ENCODE data around the gene PTK6.

- TF ChIP-seq CTCF (IDR thresholded peaks at IDR 0.05 in 4 of 5, conservative IDR thresholded peaks at IDR 0.05 in 1 of 5) (no peak), POLR2A (IDR thresholded peaks at IDR 0.05) (no peak)
Measured at GRCh38 chr20:63492982-63493381, 44.2 kb downstream of the PTK6 start.

All from gastrocnemius medialis (tissue), 4 donors.